22Rv1 (cell line): Measurements from ENCODE around the gene CDC42EP3.

Experiments used
- CTCF ChIP-seq: fragments of 450-650 bp; IDR thresholded peaks from 2 replicates; pipeline ENCODE4 v1.5.1; 2017; ENCODE audit warnings: mild to moderate bottlenecking
- ZFX ChIP-seq: fragments of 450-650 bp; IDR thresholded peaks from 2 replicates; pipeline ENCODE4 v1.6.1; 2017; ENCODE audit warnings: antibody characterized with exemption, borderline replicate concordance

DNA sequence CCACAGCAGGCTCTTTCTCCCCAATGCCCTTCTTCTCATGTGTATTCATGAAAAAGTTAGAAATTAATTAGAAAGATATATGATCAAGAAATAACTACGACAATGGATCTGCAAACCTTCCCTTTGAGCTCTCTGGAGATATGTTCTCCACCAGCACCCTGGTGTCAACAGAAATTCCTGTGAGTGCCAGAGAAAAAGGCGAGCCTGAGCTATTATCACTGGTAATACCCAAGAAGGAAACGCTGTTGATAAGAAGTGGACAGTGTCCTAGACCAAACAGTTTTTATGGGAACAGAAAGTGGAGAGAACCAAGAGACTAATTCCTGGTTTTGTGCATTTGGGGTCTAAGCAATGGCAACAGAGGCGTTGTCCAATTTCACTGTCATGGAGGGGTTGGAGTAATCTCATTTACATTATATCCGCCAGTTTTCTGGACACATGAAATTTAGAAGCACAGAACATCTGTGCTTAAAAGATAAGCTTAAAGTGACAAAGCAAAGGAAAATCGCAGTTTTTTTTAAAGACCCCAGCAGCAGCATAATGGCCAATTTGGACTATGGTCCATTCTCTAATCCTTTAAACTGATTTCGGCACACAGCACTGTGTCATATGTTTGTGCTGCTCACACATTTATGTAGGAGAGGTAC, 47.2 kb upstream of the CDC42EP3 start:
- no peak for TF ChIP-seq CTCF
- TF ChIP-seq ZFX = no peak
